Activated CD4-positive, alpha-beta memory T cell treated with anti-CD3 and anti-CD28 coated beads for 36 hours (primary cell): ENCODE results near the gene HARBI1. TPM values are rescaled to one million over a fixed set of nuclear protein-coding genes. Genes with fewer than 3 reads are reported as not detected.

Source experiments
- CTCF ChIA-PET: fragments of 350-600 bp; sonication (Branson Sonifier 250); formaldehyde crosslinking; loops from one replicate; lab custom pipeline; 2021; ENCODE audit warnings: antibody characterized with exemption, inconsistent platforms; lab: Charles Lee
- POLR2A ChIA-PET: fragments of 350-600 bp; sonication (Branson Sonifier 250); formaldehyde crosslinking; loops from one replicate; lab custom pipeline; 2021; ENCODE audit warnings: antibody characterized with exemption; lab: Charles Lee
- DNase-seq: peaks from one replicate; pipeline ENCODE4 v3.0.0-alpha.2; 2020
- H3K27ac Mint-ChIP-seq: one replicate; pipeline ENCODE4 v1.8.0; 2021; ENCODE audit warnings: mixed read lengths
- H3K27me3 Mint-ChIP-seq: one replicate; pipeline ENCODE4 v1.8.0; 2021; ENCODE audit warnings: mixed read lengths
- H3K36me3 Mint-ChIP-seq: one replicate; pipeline ENCODE4 v1.8.0; 2021; ENCODE audit warnings: mixed read lengths
- H3K4me1 Mint-ChIP-seq: one replicate; pipeline ENCODE4 v1.8.0; 2021; ENCODE audit warnings: low read depth, mixed read lengths
- H3K4me3 Mint-ChIP-seq: one replicate; pipeline ENCODE4 v1.8.0; 2021; ENCODE audit warnings: mild to moderate bottlenecking, mixed read lengths
- H3K9me3 Mint-ChIP-seq: one replicate; pipeline ENCODE4 v1.8.0; 2021; ENCODE audit warnings: mixed read lengths
- intact Hi-C: fragments of 100-400 bp; cut with micrococcal nuclease; formaldehyde crosslinking; loops from one replicate; pipeline ENCODE4 v1.15.1; 2023
- total RNA-seq, 2 experiments: library from RNA; stranded (reverse); gene quantifications; one replicate each; pipeline ENCODE4 v1.2.3, GENCODE V29; 2021

Gene HARBI1
- total RNA-seq: 1 to 10 TPM; 3.1 TPM

GRCh38 chr11:46617134-46617971, at the start of gene HARBI1, which contains the start of gene ATG13:
HARBI1 (minus strand) TSS chr11:46617227; CDS start chr11:46616237, 990 bp downstream.
ATG13 (plus strand) TSS chr11:46617553; CDS start chr11:46644292, 26,739 bp downstream.
- Mint-ChIP-seq H3K27me3 (no peaks in the 10 kb centered on the region), H3K9me3 (no peaks in the 10 kb centered on the region), H3K4me1 (peaks cover 39% of the 10 kb centered on the region), H3K27ac (peak within 1 kb of the TSS; percentile 98), H3K36me3 (peaks cover 7% of the 10 kb centered on the region), H3K4me3 (peak within 1 kb of the TSS; percentile 93)
- POLR2A ChIA-PET: interaction anchor here (1.0 to 2.4 kb wide), 3 partner anchors 23 to 269 kb away, joined by 4 to 6 read pairs (median 4); partner anchors contain the start of genes ARHGAP1 and ZNF408
- peak; percentile 95 for DNase-seq
- CTCF ChIA-PET: interaction anchor here (0.6 to 3.3 kb wide), 21 partner anchors 10 to 374 kb away, joined by 3 to 36 read pairs (median 4); partner anchors contain the start of genes AMBRA1 and CHRM4
- intact Hi-C loops: loop anchor here (1.0 to 10.0 kb wide), 7 partner anchors 23 to 935 kb away; partner anchors contain the start of genes AMBRA1, ARHGAP1 and CELF1

GRCh38 chr11:46666516-46666915, 49.5 kb upstream of the HARBI1 start:
- DNase-seq: no peak
- Mint-ChIP-seq H3K27me3 (no peaks in the 10 kb centered on the region), H3K27ac (no peak overlapping the region), H3K4me1 (peaks cover 27% of the 10 kb centered on the region), H3K9me3 (no peaks in the 10 kb centered on the region), H3K4me3 (no peak overlapping the region), H3K36me3 (peaks cover 26% of the 10 kb centered on the region)
- ChIA-PET POLR2A (no interaction called here), CTCF (no interaction called here)
- intact Hi-C loops: no loop called here

- Mint-ChIP-seq H3K4me3 (no peak overlapping the region), H3K36me3 (peaks cover 22% of the 10 kb centered on the region), H3K27me3 (no peaks in the 10 kb centered on the region), H3K9me3 (no peaks in the 10 kb centered on the region), H3K4me1 (peaks cover 17% of the 10 kb centered on the region), H3K27ac (no peak overlapping the region)
- DNase-seq: no peak
- intact Hi-C loops: no loop called here
- ChIA-PET POLR2A (no interaction called here), CTCF (no interaction called here)
Observed at GRCh38 chr11:46665356-46665755, 48.3 kb upstream of the HARBI1 start.

- ChIA-PET POLR2A (no interaction called here), CTCF (no interaction called here)
- Mint-ChIP-seq H3K36me3 (peaks cover 22% of the 10 kb centered on the region), H3K9me3 (no peaks in the 10 kb centered on the region), H3K27me3 (no peaks in the 10 kb centered on the region), H3K27ac (no peak overlapping the region), H3K4me3 (no peak overlapping the region), H3K4me1 (peaks cover 12% of the 10 kb centered on the region)
- DNase-seq: no peak
- intact Hi-C loops: no loop called here
Observed at GRCh38 chr11:46664612-46665011, 47.6 kb upstream of the HARBI1 start.

- Mint-ChIP-seq H3K36me3 (peaks cover 18% of the 10 kb centered on the region), H3K27ac (peak overlapping the region; percentile 13), H3K4me3 (no peak overlapping the region), H3K9me3 (no peaks in the 10 kb centered on the region), H3K4me1 (peaks cover 4% of the 10 kb centered on the region), H3K27me3 (no peaks in the 10 kb centered on the region)
- intact Hi-C loops: no loop called here
- DNase-seq: no peak
- ChIA-PET CTCF (no interaction called here), POLR2A (no interaction called here)
Observed at GRCh38 chr11:46663277-46663940, 46.4 kb upstream of the HARBI1 start.

- Mint-ChIP-seq H3K27me3 (no peaks in the 10 kb centered on the region), H3K4me3 (no peak overlapping the region), H3K36me3 (peaks cover 21% of the 10 kb centered on the region), H3K27ac (no peak overlapping the region), H3K4me1 (peaks cover 4% of the 10 kb centered on the region), H3K9me3 (no peaks in the 10 kb centered on the region)
- no peak for DNase-seq
- POLR2A ChIA-PET: no interaction called here
- intact Hi-C loops: no loop called here
- CTCF ChIA-PET: interaction anchor here (1.2 kb wide), 1 partner anchor 8 kb away, joined by 3 read pairs; no protein-coding TSS in a partner anchor
Observed at GRCh38 chr11:46662366-46662765, 45.3 kb upstream of the HARBI1 start.

GRCh38 chr11:46661836-46662235, 44.8 kb upstream of the HARBI1 start:
- CTCF ChIA-PET: interaction anchor here (1.2 kb wide), 1 partner anchor 9 kb away, joined by 3 read pairs; no protein-coding TSS in a partner anchor
- H3K27ac Mint-ChIP-seq: no peak overlapping the region
- POLR2A ChIA-PET: no interaction called here
- no peak overlapping the region for H3K4me3 Mint-ChIP-seq
- intact Hi-C loops: no loop called here
- H3K9me3 Mint-ChIP-seq: no peaks in the 10 kb centered on the region
- peaks cover 23% of the 10 kb centered on the region for H3K36me3 Mint-ChIP-seq
- H3K27me3 Mint-ChIP-seq: no peaks in the 10 kb centered on the region
- H3K4me1 Mint-ChIP-seq: peaks cover 4% of the 10 kb centered on the region
- DNase-seq: no peak

- no peak for DNase-seq
- ChIA-PET CTCF (interaction anchor here (0.6 kb wide), 1 partner anchor 233 kb away, joined by 3 read pairs; no protein-coding TSS in a partner anchor), POLR2A (no interaction called here)
- Mint-ChIP-seq H3K27me3 (no peaks in the 10 kb centered on the region), H3K9me3 (no peaks in the 10 kb centered on the region), H3K36me3 (peaks cover 19% of the 10 kb centered on the region), H3K4me1 (peaks cover 4% of the 10 kb centered on the region), H3K27ac (no peak overlapping the region), H3K4me3 (no peak overlapping the region)
- intact Hi-C loops: no loop called here
Observed at GRCh38 chr11:46659908-46660307, 42.9 kb upstream of the HARBI1 start.

- Mint-ChIP-seq H3K27ac (no peak overlapping the region), H3K27me3 (no peaks in the 10 kb centered on the region), H3K9me3 (no peaks in the 10 kb centered on the region), H3K4me1 (peaks cover under 1% of the 10 kb centered on the region), H3K4me3 (no peak overlapping the region), H3K36me3 (peaks cover 13% of the 10 kb centered on the region)
- POLR2A ChIA-PET: no interaction called here
- intact Hi-C loops: no loop called here
- no peak for DNase-seq
- CTCF ChIA-PET: no interaction called here
Observed at GRCh38 chr11:46658259-46658658, 41.2 kb upstream of the HARBI1 start.

GRCh38 chr11:46657186-46657585, 40.2 kb upstream of the HARBI1 start:
- Mint-ChIP-seq H3K27me3 (no peaks in the 10 kb centered on the region), H3K9me3 (no peaks in the 10 kb centered on the region), H3K27ac (no peak overlapping the region), H3K36me3 (peaks cover 12% of the 10 kb centered on the region), H3K4me3 (no peak overlapping the region), H3K4me1 (no peaks in the 10 kb centered on the region)
- intact Hi-C loops: no loop called here
- DNase-seq: no peak
- CTCF ChIA-PET: no interaction called here
- POLR2A ChIA-PET: no interaction called here

GRCh38 chr11:46655631-46656030, 38.6 kb upstream of the HARBI1 start:
- CTCF ChIA-PET: no interaction called here
- no peaks in the 10 kb centered on the region for H3K4me1 Mint-ChIP-seq
- H3K9me3 Mint-ChIP-seq: no peaks in the 10 kb centered on the region
- DNase-seq: no peak
- no peaks in the 10 kb centered on the region for H3K27me3 Mint-ChIP-seq
- H3K4me3 Mint-ChIP-seq: no peak overlapping the region
- POLR2A ChIA-PET: no interaction called here
- H3K36me3 Mint-ChIP-seq: peaks cover 12% of the 10 kb centered on the region
- intact Hi-C loops: no loop called here
- no peak overlapping the region for H3K27ac Mint-ChIP-seq

- no peaks in the 10 kb centered on the region for H3K9me3 Mint-ChIP-seq
- POLR2A ChIA-PET: no interaction called here
Observed at GRCh38 chr11:46649180-46649738, 32.2 kb upstream of the HARBI1 start.

More at GRCh38 chr11:46649180-46649738, 32.2 kb upstream of the HARBI1 start:
- intact Hi-C loops: no loop called here
- Mint-ChIP-seq H3K27me3 (no peaks in the 10 kb centered on the region), H3K27ac (no peak overlapping the region), H3K4me1 (no peaks in the 10 kb centered on the region), H3K36me3 (peaks cover 8% of the 10 kb centered on the region), H3K4me3 (no peak overlapping the region)
- CTCF ChIA-PET: no interaction called here
- DNase-seq: no peak
